ENCODE measurements around the gene OR2B2. TPM values are rescaled to one million over a fixed set of nuclear protein-coding genes. Genes with fewer than 3 reads are reported as not detected.
A peak's percentile ranks its signal among the peaks of the same experiment; 100 is the strongest.

Gene OR2B2
- total RNA-seq, 2 donors from 2014 or later = not detected

- peak overlapping the region in 1 of 2 donors; percentile 100 for H3K27ac Mint-ChIP-seq
- DNase-seq (ENCODE audit: low spot score in 2 of 2) (no peak), ATAC-seq (no peak)
- H3K36me3 Mint-ChIP-seq = peaks cover 9 to 18% of the 10 kb centered on the region in 2 donors
- H3K9me3 Mint-ChIP-seq = peaks cover 0 to 4% of the 10 kb centered on the region in 2 donors
Observed at GRCh38 chr6:27862396-27863066, 49.7 kb downstream of the OR2B2 start.

- DNase-seq (ENCODE audit: low spot score in 2 of 2) = no peak
- H3K27ac Mint-ChIP-seq = no peak overlapping the region
- ATAC-seq = no peak
- peaks cover 0 to 4% of the 10 kb centered on the region in 2 donors for H3K9me3 Mint-ChIP-seq
- H3K36me3 Mint-ChIP-seq = peaks cover 9 to 12% of the 10 kb centered on the region in 2 donors
Observed at GRCh38 chr6:27861861-27862260, 50.3 kb downstream of the OR2B2 start.

- peaks cover 0 to 4% of the 10 kb centered on the region in 2 donors for H3K9me3 Mint-ChIP-seq
- DNase-seq (ENCODE audit: low spot score in 2 of 2) (no peak), ATAC-seq (no peak)
- no peak overlapping the region for H3K27ac Mint-ChIP-seq
- H3K36me3 Mint-ChIP-seq = peaks cover 9 to 12% of the 10 kb centered on the region in 2 donors
Observed at GRCh38 chr6:27861276-27861840, 50.8 kb downstream of the OR2B2 start.

Other genes starting within 250 kb of the OR2B2 start
- gene OR2B6, start 44.8 kb upstream of the OR2B2 start, total RNA-seq = not detected
- gene ZNF165, start 168.2 kb upstream of the OR2B2 start, total RNA-seq = 10 to 100 TPM in 1 of 2 donors, 1 to 10 TPM in 1; 2.1 to 35.7 TPM
- 1 to 10 TPM; 3.3 to 3.5 TPM for gene ZSCAN16, start 212.2 kb upstream of the OR2B2 start, total RNA-seq
- 10 to 100 TPM; 21.7 to 26.0 TPM for gene ZKSCAN8, start 229.5 kb upstream of the OR2B2 start, total RNA-seq